Nephron progenitor cell (in vitro differentiated cells): ENCODE data around the gene ACSF3.

Experiments
- DNase-seq: peaks from one replicate; pipeline ENCODE4 v3.0.0; 2021
- H3K27ac Mint-ChIP-seq: 2 replicates; pipeline ENCODE4 v1.8.0; 2021; ENCODE audit warnings: mild to moderate bottlenecking, moderate library complexity, mixed read lengths
- H3K27me3 Mint-ChIP-seq: 2 replicates; pipeline ENCODE4 v1.8.0; 2021; ENCODE audit warnings: mild to moderate bottlenecking, low read depth, mixed read lengths; ENCODE audit not compliant: poor library complexity
- H3K36me3 Mint-ChIP-seq: 2 replicates; pipeline ENCODE4 v1.8.0; 2021; ENCODE audit warnings: low read depth, mixed read lengths
- H3K4me1 Mint-ChIP-seq: 2 replicates; pipeline ENCODE4 v1.8.0; 2021; ENCODE audit warnings: mixed read lengths
- H3K4me3 Mint-ChIP-seq: 2 replicates; pipeline ENCODE4 v1.8.0; 2021; ENCODE audit warnings: mild to moderate bottlenecking, moderate library complexity, mixed read lengths
- H3K9me3 Mint-ChIP-seq: 2 replicates; pipeline ENCODE4 v1.8.0; 2021; ENCODE audit warnings: mild to moderate bottlenecking, moderate library complexity, mixed read lengths
- TF ChIP-seq, protein P1 (sequence below): fragments of 200-600 bp; sonication (generic); IDR thresholded peaks from 2 replicates; pipeline ENCODE4 v1.5.0; 2021; ENCODE audit warnings: antibody characterized with exemption

Gene ACSF3

GRCh38 chr16:89132194-89133005, 38.7 kb downstream of the ACSF3 start:
- H3K4me1 Mint-ChIP-seq: no peaks in the 10 kb centered on the region
- TF ChIP-seq, protein P1, sequence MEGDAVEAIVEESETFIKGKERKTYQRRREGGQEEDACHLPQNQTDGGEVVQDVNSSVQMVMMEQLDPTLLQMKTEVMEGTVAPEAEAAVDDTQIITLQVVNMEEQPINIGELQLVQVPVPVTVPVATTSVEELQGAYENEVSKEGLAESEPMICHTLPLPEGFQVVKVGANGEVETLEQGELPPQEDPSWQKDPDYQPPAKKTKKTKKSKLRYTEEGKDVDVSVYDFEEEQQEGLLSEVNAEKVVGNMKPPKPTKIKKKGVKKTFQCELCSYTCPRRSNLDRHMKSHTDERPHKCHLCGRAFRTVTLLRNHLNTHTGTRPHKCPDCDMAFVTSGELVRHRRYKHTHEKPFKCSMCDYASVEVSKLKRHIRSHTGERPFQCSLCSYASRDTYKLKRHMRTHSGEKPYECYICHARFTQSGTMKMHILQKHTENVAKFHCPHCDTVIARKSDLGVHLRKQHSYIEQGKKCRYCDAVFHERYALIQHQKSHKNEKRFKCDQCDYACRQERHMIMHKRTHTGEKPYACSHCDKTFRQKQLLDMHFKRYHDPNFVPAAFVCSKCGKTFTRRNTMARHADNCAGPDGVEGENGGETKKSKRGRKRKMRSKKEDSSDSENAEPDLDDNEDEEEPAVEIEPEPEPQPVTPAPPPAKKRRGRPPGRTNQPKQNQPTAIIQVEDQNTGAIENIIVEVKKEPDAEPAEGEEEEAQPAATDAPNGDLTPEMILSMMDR: no peak
- peaks cover 47% of the 10 kb centered on the region for H3K36me3 Mint-ChIP-seq
- no peak overlapping the region for H3K27ac Mint-ChIP-seq
- no peaks in the 10 kb centered on the region for H3K27me3 Mint-ChIP-seq
- no peak overlapping the region for H3K4me3 Mint-ChIP-seq
- no peak for DNase-seq
- H3K9me3 Mint-ChIP-seq: peaks cover 28% of the 10 kb centered on the region

GRCh38 chr16:89133457-89134127, 39.9 kb downstream of the ACSF3 start:
- no peak overlapping the region for H3K4me3 Mint-ChIP-seq
- H3K27ac Mint-ChIP-seq: no peak overlapping the region
- DNase-seq: no peak
- TF ChIP-seq, protein P1: no peak
- peaks cover 46% of the 10 kb centered on the region for H3K36me3 Mint-ChIP-seq
- H3K9me3 Mint-ChIP-seq: peaks cover 28% of the 10 kb centered on the region
- no peaks in the 10 kb centered on the region for H3K27me3 Mint-ChIP-seq
- H3K4me1 Mint-ChIP-seq: no peaks in the 10 kb centered on the region

- Mint-ChIP-seq H3K36me3 (peaks cover 39% of the 10 kb centered on the region), H3K4me3 (no peak overlapping the region), H3K27ac (no peak overlapping the region), H3K4me1 (no peaks in the 10 kb centered on the region), H3K9me3 (peaks cover 21% of the 10 kb centered on the region), H3K27me3 (no peaks in the 10 kb centered on the region)
- TF ChIP-seq, protein P1: no peak
- DNase-seq: no peak
Measured at GRCh38 chr16:89134269-89134668, 40.6 kb downstream of the ACSF3 start.

- TF ChIP-seq, protein P1: no peak
- Mint-ChIP-seq H3K36me3 (peaks cover 30% of the 10 kb centered on the region), H3K4me3 (no peak overlapping the region), H3K27ac (no peak overlapping the region), H3K27me3 (no peaks in the 10 kb centered on the region), H3K9me3 (peaks cover 12% of the 10 kb centered on the region), H3K4me1 (no peaks in the 10 kb centered on the region)
- no peak for DNase-seq
Measured at GRCh38 chr16:89135166-89135565, 41.5 kb downstream of the ACSF3 start.

GRCh38 chr16:89135971-89136765, 42.5 kb downstream of the ACSF3 start:
- no peak overlapping the region for H3K27ac Mint-ChIP-seq
- no peak for DNase-seq
- H3K4me1 Mint-ChIP-seq: no peaks in the 10 kb centered on the region
- peaks cover 4% of the 10 kb centered on the region for H3K9me3 Mint-ChIP-seq
- TF ChIP-seq, protein P1: no peak
- no peak overlapping the region for H3K4me3 Mint-ChIP-seq
- H3K27me3 Mint-ChIP-seq: no peaks in the 10 kb centered on the region
- H3K36me3 Mint-ChIP-seq: peaks cover 20% of the 10 kb centered on the region
